GM12878 (cell line): Measurements from ENCODE around the gene GSE1. TPM values are rescaled to one million over a fixed set of nuclear protein-coding genes. Genes with fewer than 3 reads are reported as not detected.

Source experiments
- CBX3 ChIP-seq: fragments of 200-600 bp; sonication (generic); IDR thresholded peaks from 2 replicates; pipeline ENCODE4 v1.6.1; 2016; ENCODE audit warnings: low read depth, borderline replicate concordance
- DPF2 ChIP-seq: fragments of 450-650 bp; IDR thresholded peaks from 2 replicates; pipeline ENCODE4 v1.6.1; 2017; ENCODE audit warnings: mild to moderate bottlenecking
- EED ChIP-seq: sonication (generic); IDR thresholded peaks from 2 replicates; pipeline ENCODE4 v1.6.1; 2016; ENCODE audit warnings: antibody characterized with exemption, low read depth
- ESRRA ChIP-seq: IDR thresholded peaks from 2 replicates; pipeline ENCODE4 v1.6.1; 2012; ENCODE audit warnings: mild to moderate bottlenecking, low read length, improper control_type of control experiment
- GATAD2B ChIP-seq: fragments of 450-650 bp; conservative IDR thresholded peaks from 2 replicates; pipeline ENCODE4 v1.6.1; 2017; ENCODE audit warnings: low read depth, mild to moderate bottlenecking, moderate library complexity
- HDGF ChIP-seq: fragments of 450-650 bp; IDR thresholded peaks from 2 replicates; pipeline ENCODE4 v1.6.1; 2016; ENCODE audit warnings: antibody characterized with exemption
- IKZF2 ChIP-seq, 2 experiments: fragments of 450-650 bp; IDR thresholded peaks; 2 replicates each; pipeline ENCODE4 v1.6.1; 2017; ENCODE audit warnings: mild to moderate bottlenecking in 2 of 2, moderate library complexity in 2 of 2
- KAT2A ChIP-seq: conservative IDR thresholded peaks from 2 replicates; pipeline ENCODE4 v1.6.1; 2011; ENCODE audit warnings: low read depth, low read length; ENCODE audit not compliant: control insufficient read depth
- MEF2A ChIP-seq: IDR thresholded peaks from 2 replicates; pipeline ENCODE4 v1.6.1; 2011; ENCODE audit warnings: low read depth, mild to moderate bottlenecking, low read length, moderate library complexity; ENCODE audit not compliant: insufficient read depth
- MTA2 ChIP-seq: fragments of 450-650 bp; IDR thresholded peaks from 2 replicates; pipeline ENCODE4 v1.6.1; 2016; ENCODE audit warnings: low read depth, mild to moderate bottlenecking, moderate library complexity
- NFIC ChIP-seq: IDR thresholded peaks from 2 replicates; pipeline ENCODE4 v1.6.1; 2012; ENCODE audit warnings: low read depth, mild to moderate bottlenecking, inconsistent platforms, low read length, moderate library complexity
- NKRF ChIP-seq: fragments of 450-650 bp; conservative IDR thresholded peaks from 2 replicates; pipeline ENCODE4 v1.6.1; 2017; ENCODE audit warnings: mild to moderate bottlenecking, moderate library complexity
- NR2F1 ChIP-seq: fragments of 450-650 bp; conservative IDR thresholded peaks from 2 replicates; pipeline ENCODE4 v1.6.1; 2017; ENCODE audit warnings: mild to moderate bottlenecking
- PAX8 ChIP-seq: fragments of 450-650 bp; IDR thresholded peaks from 2 replicates; pipeline ENCODE4 v1.6.1; 2017; ENCODE audit warnings: mild to moderate bottlenecking, moderate library complexity
- RCOR1 ChIP-seq: conservative IDR thresholded peaks from 2 replicates; pipeline ENCODE4 v1.6.1; 2012; ENCODE audit warnings: low read depth, low read length, improper control_type of control experiment
- RFX5 ChIP-seq: IDR thresholded peaks from 2 replicates; pipeline ENCODE4 v1.6.1; 2011; ENCODE audit warnings: low read depth, low read length, improper control_type of control experiment
- SMAD5 ChIP-seq: IDR thresholded peaks from 2 replicates; pipeline ENCODE4 v1.6.1; 2016; ENCODE audit warnings: antibody characterized with exemption, low read depth
- SREBF2 ChIP-seq: IDR thresholded peaks from 2 replicates; pipeline ENCODE4 v1.6.1; 2012; ENCODE audit warnings: mild to moderate bottlenecking, low read length
- TARDBP ChIP-seq: IDR thresholded peaks from 2 replicates; pipeline ENCODE4 v1.6.1; 2016; ENCODE audit warnings: borderline replicate concordance
- ZBTB11 ChIP-seq: fragments of 450-650 bp; formaldehyde crosslinking; IDR thresholded peaks from 2 replicates; pipeline ENCODE4 v1.5.0; 2022; ENCODE audit warnings: mild to moderate bottlenecking, missing genetic modification characterization
- ZNF687 ChIP-seq: fragments of 450-650 bp; IDR thresholded peaks from 2 replicates; pipeline ENCODE4 v1.6.1; 2017; ENCODE audit warnings: mild to moderate bottlenecking, moderate library complexity
- polyA plus RNA-seq, 11 experiments: library from polyadenylated mRNA; depleted of rRNA in 4 of 11; unstranded in 6 of 11; stranded (reverse) in 5 of 11; fragments of >200 nt; fragmentation: Nextera tagmentation in 4 of 11; fragmentation: Illumina TruSeq in 1 of 11; extraction: Ambion mirVana in 4 of 11; extraction: Trizol in 1 of 11; gene quantifications; 1 replicate in 1 of 11; 2 replicates in 10 of 11; pipeline versions ENCODE4 v1.2.1 to v1.2.3, GENCODE V29; 2011 to 2016; ENCODE audit warnings: inconsistent platforms in 2 of 11, missing spikeins in 2 of 11, low read depth in 1 of 11
- total RNA-seq, 4 experiments: library from RNA; depleted of rRNA in 3 of 4; stranded (reverse); fragments of >200 nt in 3 of 4; fragmentation: Illumina TruSeq in 1 of 4; extraction: Trizol in 1 of 4; gene quantifications; 2 replicates each; pipeline versions ENCODE4 v1.2.1 to v1.2.3, GENCODE V29; 2013 to 2021

The GSE1 gene
- total and polyA plus RNA-seq, 10 of the 15 experiments (the other 5 are each of a cell fraction or from before 2014, with no cell fraction given), result 4.6 to 58.7 (median 18.2) TPM

GRCh38 chr16:85688586-85689284 is 75.6 kb downstream of the GSE1 start, which contains the start of gene GINS2 (continued):
- TF ChIP-seq ESRRA, result no peak
- TF ChIP-seq KAT2A, result no peak
- TF ChIP-seq ZBTB11 (CRISPR knock-in tag), result no peak
- TF ChIP-seq MTA2, result no peak
- no peak for TF ChIP-seq SREBF2
- TF ChIP-seq PAX8, result no peak
- TF ChIP-seq RFX5, result no peak
- TF ChIP-seq GATAD2B, result peak; percentile 72
- TF ChIP-seq NFIC, result no peak
- TF ChIP-seq NR2F1, result no peak
- peak; percentile 94 for TF ChIP-seq NKRF
- TF ChIP-seq RCOR1, result no peak
- no peak for TF ChIP-seq SMAD5
- TF ChIP-seq TARDBP, result no peak
- no peak for TF ChIP-seq CBX3
- no peak for TF ChIP-seq HDGF
- TF ChIP-seq EED, result no peak
- no peak for TF ChIP-seq ZNF687
- TF ChIP-seq MEF2A, result no peak
- TF ChIP-seq DPF2, result no peak; the same call in 1 of the 2 replicates
- no peak for TF ChIP-seq IKZF2 (IDR thresholded peaks at IDR 0.05)
